HG03520 (cell line): ENCODE data around the gene TTLL9.
A peak's percentile ranks its signal among the peaks of the same experiment; 100 is the strongest.

ENCODE experiments used
- ATAC-seq: cut with Tn5 transposase; IDR thresholded peaks from one replicate; pipeline ENCODE4 v1.9.1; 2021; ENCODE audit warnings: mild to moderate bottlenecking, moderate library complexity; ENCODE audit not compliant: unreplicated experiment

TTLL9 gene

GRCh38 chr20:31936420-31936819 lies 66.0 kb downstream of the TTLL9 start:
- no peak for ATAC-seq

GRCh38 chr20:31937820-31938219 lies 67.4 kb downstream of the TTLL9 start:
- ATAC-seq = no peak

GRCh38 chr20:31939661-31940060 lies 69.2 kb downstream of the TTLL9 start:
- no peak for ATAC-seq

DNA sequence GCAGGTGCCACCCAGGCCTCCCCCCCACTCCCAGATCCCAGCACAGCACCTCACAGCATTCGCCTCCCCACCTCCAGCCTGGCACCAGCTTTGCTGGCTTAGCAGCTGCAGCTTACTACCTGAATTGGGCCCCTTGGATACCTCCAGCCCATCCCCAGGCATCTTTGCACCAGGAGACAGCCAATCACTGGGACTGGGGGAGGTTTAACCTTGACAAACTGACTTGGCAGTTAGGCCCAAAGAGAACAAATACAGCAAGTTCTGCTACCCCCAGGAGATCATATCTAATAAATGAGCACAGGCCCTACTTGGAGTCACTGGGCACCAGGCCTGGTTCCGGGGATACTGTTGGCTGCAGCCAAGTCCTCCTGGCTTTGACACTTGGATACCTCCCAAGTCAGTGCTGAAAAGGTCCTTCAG lies 72.6 kb downstream of the TTLL9 start:
- ATAC-seq = no peak

DNA sequence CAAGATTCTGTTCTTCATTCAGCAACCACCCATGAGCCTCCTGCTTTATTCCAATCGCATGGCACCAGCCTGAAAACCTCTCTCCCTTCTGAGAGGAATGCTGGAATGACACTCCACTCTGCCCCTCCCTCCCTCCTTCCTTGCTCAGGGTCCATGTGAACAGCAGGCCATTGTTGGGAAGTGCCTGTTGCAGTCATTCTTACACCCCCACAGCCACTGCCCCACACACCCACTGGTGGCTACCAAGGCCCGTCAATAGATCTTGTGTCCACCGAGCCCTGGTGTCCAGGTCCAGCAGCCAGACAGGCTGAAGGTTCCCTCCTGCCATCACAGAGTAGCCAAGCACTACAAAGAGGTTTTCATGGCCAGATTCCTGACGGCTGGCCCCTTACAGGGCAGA lies 74.9 kb downstream of the TTLL9 start:
- ATAC-seq = no peak

- ATAC-seq = no peak
Measured at GRCh38 chr20:31945785-31946184, 75.4 kb downstream of the TTLL9 start.

- no peak for ATAC-seq
Measured at GRCh38 chr20:31948008-31948407, 77.6 kb downstream of the TTLL9 start.

- no peak for ATAC-seq
Measured at GRCh38 chr20:31949877-31950646, 79.6 kb downstream of the TTLL9 start.

GRCh38 chr20:31951203-31951529 lies 80.7 kb downstream of the TTLL9 start:
- ATAC-seq = no peak

- ATAC-seq = peak; percentile 84
Measured at GRCh38 chr20:31951530-31952453, 81.4 kb downstream of the TTLL9 start, which contains the start of gene PDRG1. TSS of gene PDRG1 (minus strand) at chr20:31952046. CDS start at chr20:31951961, 85 bp downstream.

DNA sequence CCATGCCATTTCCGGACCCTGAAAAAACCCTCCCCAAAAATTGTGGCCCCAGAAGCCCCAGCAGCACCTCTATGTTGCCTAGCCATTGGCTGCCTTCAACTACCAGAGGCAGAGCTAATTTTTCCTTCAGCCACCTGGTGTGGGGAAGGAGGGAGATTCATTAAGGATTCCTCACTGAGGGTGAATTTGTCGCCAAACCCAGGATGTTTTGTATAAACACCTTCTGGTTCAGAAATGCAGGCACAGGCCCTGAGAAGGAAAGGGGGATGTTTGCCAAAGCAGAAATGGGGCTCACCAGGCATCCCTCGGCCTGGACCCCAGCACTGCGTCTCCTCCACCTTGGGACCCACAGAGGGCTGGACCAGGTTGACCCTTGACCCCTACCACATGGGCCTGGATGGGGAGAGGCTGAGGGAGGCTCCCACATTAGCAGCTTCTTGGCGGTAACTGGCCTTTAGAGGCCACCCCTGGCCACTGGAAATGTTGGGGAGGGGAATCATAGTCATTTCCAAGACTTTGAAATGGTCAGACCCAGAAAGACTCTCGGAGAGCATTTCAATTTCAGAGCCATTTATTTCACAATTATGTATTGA lies 83.2 kb downstream of the TTLL9 start:
- ATAC-seq = no peak

- no peak for ATAC-seq
Measured at GRCh38 chr20:31954500-31954899, 84.1 kb downstream of the TTLL9 start.

GRCh38 chr20:31956556-31957526 lies 86.4 kb downstream of the TTLL9 start:
- ATAC-seq = no peak

DNA sequence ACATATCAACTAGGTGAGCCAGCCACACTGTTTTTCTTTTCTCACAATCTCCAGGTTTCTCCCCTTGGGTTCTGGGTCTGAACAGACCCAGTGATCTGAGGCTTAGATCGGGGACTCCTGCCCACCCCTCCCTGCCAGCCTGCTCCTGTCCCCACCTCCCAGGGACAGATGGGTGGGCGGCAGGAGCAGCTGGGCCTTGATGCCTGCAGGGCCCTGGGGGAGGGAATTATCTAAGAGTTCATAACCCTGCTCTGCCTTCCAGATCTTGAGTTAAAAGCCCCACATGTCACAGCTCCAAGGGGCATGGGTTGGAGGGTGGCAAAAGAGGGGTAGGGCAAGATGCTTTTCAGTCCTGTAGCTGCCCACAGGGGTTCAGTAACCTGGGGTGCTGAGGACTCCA lies 92.3 kb downstream of the TTLL9 start:
- ATAC-seq = no peak

GRCh38 chr20:31963889-31964288 lies 93.5 kb downstream of the TTLL9 start:
- ATAC-seq = no peak

DNA sequence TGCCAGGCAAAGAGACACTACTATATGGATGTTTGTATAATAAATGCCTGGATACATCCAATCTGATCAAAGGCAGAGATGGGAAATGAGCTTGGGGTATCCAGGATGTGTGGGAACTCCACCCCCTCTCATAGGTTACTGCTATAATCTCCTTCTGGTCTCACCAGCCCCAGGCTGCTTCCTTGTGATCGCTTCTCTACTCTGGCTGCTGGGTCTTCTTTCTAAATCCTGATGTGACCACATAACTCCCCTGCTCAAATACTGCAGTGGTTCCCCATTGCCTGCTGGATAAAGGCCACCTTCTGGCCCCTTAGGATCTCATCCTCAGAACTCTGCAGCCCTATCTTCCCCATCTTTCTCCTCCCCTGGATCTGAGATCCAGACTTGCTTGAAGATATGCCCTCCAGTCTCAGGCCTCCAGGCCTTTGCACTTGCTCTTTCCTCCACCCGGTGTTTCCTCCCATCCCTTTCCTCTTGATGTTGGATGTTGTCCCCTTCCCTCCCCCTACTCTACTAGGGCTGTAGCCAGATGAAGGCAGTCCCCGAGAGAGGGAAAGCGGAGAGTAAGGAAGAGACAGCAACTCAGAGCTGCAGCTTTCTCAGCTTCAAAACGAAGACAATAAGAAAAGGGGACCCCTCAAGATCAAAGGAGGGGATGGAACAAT lies 96.7 kb downstream of the TTLL9 start:
- no peak for ATAC-seq

- no peak for ATAC-seq
Measured at GRCh38 chr20:31967830-31968249, 97.4 kb downstream of the TTLL9 start, which contains the start of gene XKR7. TSS of gene XKR7 (plus strand) at chr20:31968151. CDS start at chr20:31968176, 25 bp downstream.

GRCh38 chr20:31968291-31969126 lies 98.1 kb downstream of the TTLL9 start:
- no peak for ATAC-seq

DNA sequence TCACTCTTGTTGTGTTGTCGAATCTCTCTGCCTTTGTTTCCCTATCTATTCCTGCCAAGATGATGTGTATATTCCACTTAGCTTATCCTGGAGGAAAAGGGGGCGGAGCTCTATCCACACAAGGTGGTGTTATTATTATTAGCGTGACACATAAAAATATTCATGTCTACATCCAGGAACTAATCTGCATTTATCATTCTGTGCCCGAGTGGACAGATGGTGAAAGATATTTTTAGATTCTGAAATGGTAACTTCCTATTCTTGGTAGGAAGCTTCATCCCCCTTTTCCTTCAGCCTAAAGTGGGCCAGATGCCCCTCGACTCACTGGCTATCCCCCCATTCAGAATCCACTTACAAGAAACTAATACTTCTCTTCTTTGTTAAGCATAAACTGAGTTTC lies 99.6 kb downstream of the TTLL9 start:
- ATAC-seq = no peak
